HepG2 (cell line): Measurements from ENCODE around the gene SLC16A3. TPM values are rescaled to one million over a fixed set of nuclear protein-coding genes. Genes with fewer than 3 reads are reported as not detected.

Experiments used
- DR1 ChIP-seq: sonication (generic); formaldehyde crosslinking; IDR thresholded peaks from 2 replicates; pipeline ENCODE4 v1.8.0; 2021; ENCODE audit warnings: mild to moderate bottlenecking, missing genetic modification reagents, inconsistent platforms
- HMG20B ChIP-seq: conservative IDR thresholded peaks from 2 replicates; pipeline ENCODE4 v1.6.1; 2016; ENCODE audit warnings: missing genetic modification reagents, missing compliant biosample characterization
- HMGA1 ChIP-seq: sonication (generic); formaldehyde crosslinking; conservative IDR thresholded peaks from 2 replicates; pipeline ENCODE4 v1.4.0; 2020; ENCODE audit warnings: missing genetic modification reagents
- LBX2 ChIP-seq: sonication (generic); formaldehyde crosslinking; IDR thresholded peaks from 2 replicates; pipeline ENCODE4 v1.5.0; 2020; ENCODE audit warnings: missing genetic modification reagents, mild to moderate bottlenecking, borderline replicate concordance
- POGZ ChIP-seq: sonication (generic); formaldehyde crosslinking; IDR thresholded peaks from 2 replicates; pipeline ENCODE4 v1.4.0; 2020; ENCODE audit warnings: mild to moderate bottlenecking, missing genetic modification reagents
- RBM22 ChIP-seq: fragments of 200-400 bp; formaldehyde crosslinking; optimal IDR thresholded peaks from 2 replicates; pipeline ENCODE3; 2017; ENCODE audit warnings: mild to moderate bottlenecking, low read length, moderate library complexity
- RFXAP ChIP-seq: sonication (generic); formaldehyde crosslinking; IDR thresholded peaks from 2 replicates; pipeline ENCODE4 v1.4.0; 2020; ENCODE audit warnings: missing genetic modification reagents, borderline replicate concordance
- SMYD3 ChIP-seq: sonication (generic); formaldehyde crosslinking; IDR thresholded peaks from 2 replicates; pipeline ENCODE4 v1.8.1; 2023; ENCODE audit warnings: mild to moderate bottlenecking, missing genetic modification reagents
- SRSF9 ChIP-seq: fragments of 200-400 bp; formaldehyde crosslinking; IDR thresholded peaks from 2 replicates; pipeline ENCODE4 v1.6.1; 2018; ENCODE audit warnings: borderline replicate concordance, mild to moderate bottlenecking, low read depth, low read length; ENCODE audit not compliant: insufficient read depth, poor library complexity, severe bottlenecking
- TARDBP ChIP-seq: sonication (generic); formaldehyde crosslinking; IDR thresholded peaks from 2 replicates; pipeline ENCODE4 v1.8.0; 2022; ENCODE audit warnings: mild to moderate bottlenecking, missing genetic modification reagents
- TEAD2 ChIP-seq: sonication (generic); formaldehyde crosslinking; IDR thresholded peaks from 2 replicates; pipeline ENCODE4 v1.9.0; 2021; ENCODE audit warnings: missing genetic modification reagents
- ZBTB43 ChIP-seq: sonication (generic); formaldehyde crosslinking; conservative IDR thresholded peaks from 2 replicates; pipeline ENCODE4 v1.4.0; 2020; ENCODE audit warnings: missing genetic modification reagents
- ZIK1 ChIP-seq: sonication (generic); formaldehyde crosslinking; IDR thresholded peaks from 2 replicates; pipeline ENCODE4 v1.5.0; 2020; ENCODE audit warnings: mild to moderate bottlenecking, low read depth, missing genetic modification reagents, borderline replicate concordance
- ZNF350 ChIP-seq: sonication (generic); formaldehyde crosslinking; IDR thresholded peaks from 2 replicates; pipeline ENCODE4 v1.4.0; 2020; ENCODE audit warnings: mild to moderate bottlenecking, low read depth, missing genetic modification reagents, borderline replicate concordance
- ZNF546 ChIP-seq: sonication (generic); formaldehyde crosslinking; conservative IDR thresholded peaks from 2 replicates; pipeline ENCODE4 v1.8.1; 2023; ENCODE audit warnings: mild to moderate bottlenecking, missing genetic modification reagents
- ZNF572 ChIP-seq: sonication (generic); formaldehyde crosslinking; IDR thresholded peaks from 2 replicates; pipeline ENCODE4 v1.5.1; 2020; ENCODE audit warnings: mild to moderate bottlenecking, missing genetic modification reagents
- ZNF619 ChIP-seq: sonication (generic); formaldehyde crosslinking; IDR thresholded peaks from 2 replicates; pipeline ENCODE4 v1.4.0; 2020; ENCODE audit warnings: mild to moderate bottlenecking, missing genetic modification reagents
- ZNF768 ChIP-seq: sonication (generic); formaldehyde crosslinking; IDR thresholded peaks from 2 replicates; pipeline ENCODE4 v1.4.0; 2020; ENCODE audit warnings: missing genetic modification reagents
- ZNF772 ChIP-seq: sonication (generic); formaldehyde crosslinking; IDR thresholded peaks from 2 replicates; pipeline ENCODE4 v1.5.0; 2020; ENCODE audit warnings: mild to moderate bottlenecking, missing genetic modification reagents
- ZNF816 ChIP-seq: sonication (generic); formaldehyde crosslinking; IDR thresholded peaks from 2 replicates; pipeline ENCODE4 v1.8.0; 2022; ENCODE audit warnings: missing genetic modification reagents, mild to moderate bottlenecking, borderline replicate concordance
- polyA plus RNA-seq, 8 experiments: library from polyadenylated mRNA; depleted of rRNA in 3 of 8; stranded (reverse) in 7 of 8; unstranded in 1 of 8; fragments of >200 nt; fragmentation: Illumina TruSeq in 4 of 8; extraction: Trizol in 4 of 8; gene quantifications; 2 replicates each; pipeline versions ENCODE4 v1.2.1 to v1.2.3, GENCODE V29; 2011 to 2016; ENCODE audit warnings: low read depth in 4 of 8, missing spikeins in 1 of 8, mixed read lengths in 1 of 8; ENCODE audit not compliant: insufficient read depth in 1 of 8
- total RNA-seq, 5 experiments: library from RNA; depleted of rRNA; stranded (reverse); fragments of >200 nt; fragmentation: Illumina TruSeq; extraction: Trizol; gene quantifications; 2 replicates each; pipeline ENCODE4 v1.2.3, GENCODE V29; 2016; ENCODE audit warnings: low read depth in 1 of 5
- TF ChIP-seq, protein P1 (sequence below): sonication (generic); formaldehyde crosslinking; IDR thresholded peaks from 2 replicates; pipeline ENCODE4 v1.4.0; 2020; ENCODE audit warnings: missing genetic modification reagents; ENCODE audit errors: not compliant biosample characterization
- TF ChIP-seq, protein P2 (sequence below): sonication (generic); formaldehyde crosslinking; IDR thresholded peaks from 2 replicates; pipeline ENCODE4 v1.5.1; 2020; ENCODE audit warnings: missing genetic modification reagents, mild to moderate bottlenecking, borderline replicate concordance
- TF ChIP-seq, protein P3 (sequence below): sonication (generic); formaldehyde crosslinking; IDR thresholded peaks from 2 replicates; pipeline ENCODE4 v1.4.0; 2020; ENCODE audit warnings: mild to moderate bottlenecking, missing genetic modification reagents

SLC16A3 gene
- total and polyA plus RNA-seq, 2 of the 13 experiments (the other 11 are each of a cell fraction or from before 2014, with no cell fraction given), result 242 to 349 TPM

DNA sequence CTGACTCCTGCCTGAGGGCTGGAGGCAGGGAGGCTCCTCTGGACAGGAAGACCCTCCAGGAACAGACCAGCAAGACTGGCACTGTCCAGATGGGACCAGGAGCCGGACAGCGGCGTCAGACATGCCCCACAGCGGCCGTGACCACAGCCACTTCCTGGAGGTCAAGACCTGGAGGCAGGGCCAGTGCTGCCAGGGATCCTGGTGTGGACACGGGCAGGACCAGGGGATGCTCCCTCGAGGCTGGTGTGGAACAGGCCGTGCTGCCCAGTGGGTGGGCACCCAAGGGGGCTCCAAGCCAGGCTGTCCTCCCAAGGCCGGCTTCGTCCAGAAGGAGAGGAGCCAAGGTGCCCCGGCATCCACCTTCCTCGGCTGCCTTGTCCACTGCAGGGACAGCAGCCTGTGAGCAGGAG, 11.7 kb upstream of the SLC16A3 start (continued):
- TF ChIP-seq, protein P1, sequence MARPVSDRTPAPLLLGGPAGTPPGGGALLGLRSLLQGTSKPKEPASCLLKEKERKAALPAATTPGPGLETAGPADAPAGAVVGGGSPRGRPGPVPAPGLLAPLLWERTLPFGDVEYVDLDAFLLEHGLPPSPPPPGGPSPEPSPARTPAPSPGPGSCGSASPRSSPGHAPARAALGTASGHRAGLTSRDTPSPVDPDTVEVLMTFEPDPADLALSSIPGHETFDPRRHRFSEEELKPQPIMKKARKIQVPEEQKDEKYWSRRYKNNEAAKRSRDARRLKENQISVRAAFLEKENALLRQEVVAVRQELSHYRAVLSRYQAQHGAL (CRISPR knock-in tag), result peak; percentile 54
- TF ChIP-seq ZNF768 (peak; percentile 62), TEAD2 (CRISPR knock-in tag) (0 out of 2 replicates have a peak, but pooled peaks have one; percentile 51), POGZ (CRISPR knock-in tag) (no peak; the same call in 1 of the 2 replicates), RFXAP (CRISPR knock-in tag) (0 out of 2 replicates have a peak, but pooled peaks have one; percentile 39), DR1 (CRISPR knock-in tag) (peak; percentile 57; the same call in 1 of the 2 replicates), ZNF816 (CRISPR knock-in tag) (peak; percentile 34; the same call in 1 of the 2 replicates), ZNF772 (peak; percentile 28; the same call in 1 of the 2 replicates), ZBTB43 (CRISPR knock-in tag) (0 out of 2 replicates have a peak, but pooled peaks have one; percentile 10), ZNF546 (CRISPR knock-in tag) (0 out of 2 replicates have a peak, but pooled peaks have one; percentile 4), ZIK1 (CRISPR knock-in tag) (no peak), TARDBP (CRISPR knock-in tag) (no peak), SRSF9 (no peak), ZNF572 (CRISPR knock-in tag) (0 out of 2 replicates have a peak, but pooled peaks have one; percentile 48), RBM22 (no peak), ZNF350 (CRISPR knock-in tag) (no peak), ZNF619 (CRISPR knock-in tag) (0 out of 2 replicates have a peak, but pooled peaks have one; percentile 10), HMGA1 (CRISPR knock-in tag) (no peak), SMYD3 (CRISPR knock-in tag) (0 out of 2 replicates have a peak, but pooled peaks have one; percentile 23), HMG20B (CRISPR knock-in tag) (no peak), LBX2 (no peak)
- TF ChIP-seq, protein P2, sequence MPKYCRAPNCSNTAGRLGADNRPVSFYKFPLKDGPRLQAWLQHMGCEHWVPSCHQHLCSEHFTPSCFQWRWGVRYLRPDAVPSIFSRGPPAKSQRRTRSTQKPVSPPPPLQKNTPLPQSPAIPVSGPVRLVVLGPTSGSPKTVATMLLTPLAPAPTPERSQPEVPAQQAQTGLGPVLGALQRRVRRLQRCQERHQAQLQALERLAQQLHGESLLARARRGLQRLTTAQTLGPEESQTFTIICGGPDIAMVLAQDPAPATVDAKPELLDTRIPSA (CRISPR knock-in tag), result peak; percentile 48; the same call in 1 of the 2 replicates
- TF ChIP-seq, protein P3, sequence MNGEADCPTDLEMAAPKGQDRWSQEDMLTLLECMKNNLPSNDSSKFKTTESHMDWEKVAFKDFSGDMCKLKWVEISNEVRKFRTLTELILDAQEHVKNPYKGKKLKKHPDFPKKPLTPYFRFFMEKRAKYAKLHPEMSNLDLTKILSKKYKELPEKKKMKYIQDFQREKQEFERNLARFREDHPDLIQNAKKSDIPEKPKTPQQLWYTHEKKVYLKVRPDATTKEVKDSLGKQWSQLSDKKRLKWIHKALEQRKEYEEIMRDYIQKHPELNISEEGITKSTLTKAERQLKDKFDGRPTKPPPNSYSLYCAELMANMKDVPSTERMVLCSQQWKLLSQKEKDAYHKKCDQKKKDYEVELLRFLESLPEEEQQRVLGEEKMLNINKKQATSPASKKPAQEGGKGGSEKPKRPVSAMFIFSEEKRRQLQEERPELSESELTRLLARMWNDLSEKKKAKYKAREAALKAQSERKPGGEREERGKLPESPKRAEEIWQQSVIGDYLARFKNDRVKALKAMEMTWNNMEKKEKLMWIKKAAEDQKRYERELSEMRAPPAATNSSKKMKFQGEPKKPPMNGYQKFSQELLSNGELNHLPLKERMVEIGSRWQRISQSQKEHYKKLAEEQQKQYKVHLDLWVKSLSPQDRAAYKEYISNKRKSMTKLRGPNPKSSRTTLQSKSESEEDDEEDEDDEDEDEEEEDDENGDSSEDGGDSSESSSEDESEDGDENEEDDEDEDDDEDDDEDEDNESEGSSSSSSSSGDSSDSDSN, result peak; percentile 51
